Thymus (tissue), 14 donors: ENCODE data around the gene PGRMC1. TPM values are rescaled to one million over a fixed set of nuclear protein-coding genes. Genes with fewer than 3 reads are reported as not detected.

Experiments used
- DNase-seq, 9 donors: peaks; one replicate each; pipeline ENCODE4 v3.0.0-alpha.2; 2013; ENCODE audit warnings: low spot score in 9 of 9, low read depth in 6 of 9, missing footprints in 1 of 9
- H3K27ac ChIP-seq, 2 donors: one replicate each; pipeline ENCODE4 v1.5.1; 2013; ENCODE audit warnings: control low read depth in 1 of 2, low read depth in 1 of 2, low read length in 1 of 2, mild to moderate bottlenecking in 1 of 2, moderate library complexity in 1 of 2
- H3K27me3 ChIP-seq, 2 donors: one replicate each; pipeline ENCODE4 v1.5.1; 2013; ENCODE audit warnings: low read length in 1 of 2; ENCODE audit not compliant: control insufficient read depth in 2 of 2, insufficient read depth in 1 of 2
- H3K36me3 ChIP-seq, 2 donors: one replicate each; pipeline ENCODE4 v1.5.1; 2013; ENCODE audit warnings: low read length in 1 of 2, mild to moderate bottlenecking in 1 of 2, moderate library complexity in 1 of 2; ENCODE audit not compliant: control insufficient read depth in 2 of 2, insufficient read depth in 2 of 2
- H3K4me1 ChIP-seq, 2 donors: one replicate each; pipeline ENCODE4 v1.5.1; 2013; ENCODE audit warnings: low read length in 2 of 2; ENCODE audit not compliant: control insufficient read depth in 2 of 2, insufficient read depth in 2 of 2
- H3K4me3 ChIP-seq, 2 donors: one replicate each; pipeline ENCODE4 v1.5.1; 2013; ENCODE audit warnings: low read length in 2 of 2, control low read depth in 1 of 2, mild to moderate bottlenecking in 1 of 2
- H3K9me3 ChIP-seq, 2 donors: one replicate each; pipeline ENCODE4 v1.5.1; 2013; ENCODE audit warnings: low read length in 1 of 2, mild to moderate bottlenecking in 1 of 2; ENCODE audit not compliant: control insufficient read depth in 2 of 2, insufficient read depth in 1 of 2
- WGBS: extraction: QIAGEN DNeasy Blood & Tissue Kit; methylation state at CpG from one replicate; pipeline ENCODE4 v1.1.7; 2013; 5-methylcytosine and 5-hydroxymethylcytosine counted together
- long read RNA-seq, 10 donors: transcript quantifications; one replicate each; lab custom pipeline, GENCODE V29; 2026
- polyA plus RNA-seq: library from polyadenylated mRNA; stranded (reverse); fragments of 200-250 nt; gene quantifications from one replicate; pipeline ENCODE4 v1.2.3, GENCODE V29; 2013
- total RNA-seq: library from RNA; stranded (reverse); fragments of 120-200 nt; gene quantifications from one replicate; pipeline ENCODE4 v1.2.4, GENCODE V29; 2013
- donor health status: healthy.

The PGRMC1 gene
- total RNA-seq (43.1 TPM), polyA plus RNA-seq (65.4 TPM)
- long read RNA-seq, donor 1, partial matches to known transcripts: 0 of 3 reads
- long read RNA-seq, donor 1, other reads (novel, unspliced or antisense): 0 of 3 reads
- long read RNA-seq, donor 2, transcript PGRMC1-201 (3 exons, 1,911 nt): major isoform, 17 of 23 reads
- long read RNA-seq, donor 2, partial matches to known transcripts: 0 of 23 reads
- long read RNA-seq, donor 2, other reads (novel, unspliced or antisense): 6 of 23 reads
- long read RNA-seq, donor 3, transcript PGRMC1-201 (3 exons, 1,911 nt): major isoform, 15 of 15 reads
- long read RNA-seq, donor 3, partial matches to known transcripts: 0 of 15 reads
- long read RNA-seq, donor 3, other reads (novel, unspliced or antisense): 0 of 15 reads
- long read RNA-seq, donor 4, transcript PGRMC1-201 (3 exons, 1,911 nt): major isoform, 5 of 5 reads
- long read RNA-seq, donor 4, partial matches to known transcripts: 0 of 5 reads
- long read RNA-seq, donor 4, other reads (novel, unspliced or antisense): 0 of 5 reads
- long read RNA-seq, donor 5, transcript PGRMC1-201 (3 exons, 1,911 nt): major isoform, 40 of 45 reads
- long read RNA-seq, donor 5, partial matches to known transcripts: 0 of 45 reads
- long read RNA-seq, donor 5, other reads (novel, unspliced or antisense): 5 of 45 reads
- long read RNA-seq, donor 6, transcript PGRMC1-201 (3 exons, 1,911 nt): major isoform, 12 of 12 reads
- long read RNA-seq, donor 6, partial matches to known transcripts: 0 of 12 reads
- long read RNA-seq, donor 6, other reads (novel, unspliced or antisense): 0 of 12 reads
- long read RNA-seq, donor 7, transcript PGRMC1-201 (3 exons, 1,911 nt): major isoform, 19 of 19 reads
- long read RNA-seq, donor 7, partial matches to known transcripts: 0 of 19 reads
- long read RNA-seq, donor 7, other reads (novel, unspliced or antisense): 0 of 19 reads
- long read RNA-seq, donor 8, transcript PGRMC1-201 (3 exons, 1,911 nt): major isoform, 14 of 14 reads
- long read RNA-seq, donor 8, partial matches to known transcripts: 0 of 14 reads
- long read RNA-seq, donor 8, other reads (novel, unspliced or antisense): 0 of 14 reads
- long read RNA-seq, donor 9, transcript PGRMC1-201 (3 exons, 1,911 nt): major isoform, 10 of 10 reads
- long read RNA-seq, donor 9, partial matches to known transcripts: 0 of 10 reads
- long read RNA-seq, donor 9, other reads (novel, unspliced or antisense): 0 of 10 reads
- long read RNA-seq, donor 10, transcript PGRMC1-201 (3 exons, 1,911 nt): major isoform, 9 of 9 reads
- long read RNA-seq, donor 10, partial matches to known transcripts: 0 of 9 reads
- long read RNA-seq, donor 10, other reads (novel, unspliced or antisense): 0 of 9 reads

DNA sequence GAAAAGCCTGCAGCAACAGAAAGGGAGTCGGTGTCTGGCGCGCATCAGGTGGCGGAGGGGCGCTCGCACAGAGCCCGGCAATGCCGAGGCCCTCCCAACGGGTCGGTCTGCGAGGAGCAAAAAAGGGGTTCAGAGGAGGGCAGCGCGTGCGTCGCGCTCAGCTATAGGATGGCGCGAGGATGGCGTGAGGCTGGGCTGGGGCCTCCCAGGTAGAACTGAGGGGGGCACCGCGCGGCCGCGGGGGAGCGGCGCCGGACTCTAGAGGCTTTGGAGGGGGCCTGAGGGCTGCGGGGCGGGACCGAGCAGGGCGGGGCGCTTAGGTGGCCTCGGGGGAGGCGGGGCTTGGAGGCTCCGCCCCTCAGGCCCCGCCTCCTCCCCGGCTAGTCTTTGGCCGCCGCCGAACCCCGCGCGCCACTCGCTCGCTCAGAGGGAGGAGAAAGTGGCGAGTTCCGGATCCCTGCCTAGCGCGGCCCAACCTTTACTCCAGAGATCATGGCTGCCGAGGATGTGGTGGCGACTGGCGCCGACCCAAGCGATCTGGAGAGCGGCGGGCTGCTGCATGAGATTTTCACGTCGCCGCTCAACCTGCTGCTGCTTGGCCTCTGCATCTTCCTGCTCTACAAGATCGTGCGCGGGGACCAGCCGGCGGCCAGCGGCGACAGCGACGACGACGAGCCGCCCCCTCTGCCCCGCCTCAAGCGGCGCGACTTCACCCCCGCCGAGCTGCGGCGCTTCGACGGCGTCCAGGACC is at the start of gene PGRMC1:
Gene PGRMC1, plus strand, starts transcription at position 414 of the 751 bp plus-strand sequence. Its CDS starts 79 bp downstream, at position 493.
- peak within 1 kb of the TSS; percentile 80 to 88 for H3K27ac ChIP-seq
- H3K4me1 ChIP-seq: peaks cover 0 to 10% of the 10 kb centered on the region in 2 donors
- DNase-seq: peak in 8 of 9 donors; percentile 36 to 89 (median 72)
- peak within 1 kb of the TSS; percentile 60 to 73 for H3K4me3 ChIP-seq
- no peaks in the 10 kb centered on the region for H3K36me3 ChIP-seq
- H3K9me3 ChIP-seq: no peaks in the 10 kb centered on the region
- H3K27me3 ChIP-seq: peaks cover 0 to 19% of the 10 kb centered on the region in 2 donors
- under 1% methylated on average over 80 of the region's 82 CpGs for WGBS

DNA sequence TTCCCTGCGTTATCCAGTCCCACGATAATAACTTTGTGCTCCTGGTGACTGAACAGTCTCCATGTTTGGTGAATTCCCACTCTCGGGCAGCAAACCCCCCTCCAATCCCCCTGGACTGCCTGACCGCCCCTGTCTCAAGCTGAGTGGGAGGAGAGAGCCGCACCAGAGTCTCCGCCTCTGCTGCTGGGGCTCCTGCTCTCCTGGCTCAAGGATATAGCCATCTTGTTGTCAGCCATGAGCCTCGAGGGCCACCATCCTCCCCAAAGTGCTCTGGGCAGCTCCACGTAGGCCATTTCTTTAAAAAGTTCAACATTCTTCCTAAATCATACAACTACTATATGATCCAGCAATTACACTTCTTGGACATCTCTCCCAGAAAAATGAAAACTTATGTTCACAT is 49.3 kb upstream of the PGRMC1 start:
- no peak for DNase-seq

DNA sequence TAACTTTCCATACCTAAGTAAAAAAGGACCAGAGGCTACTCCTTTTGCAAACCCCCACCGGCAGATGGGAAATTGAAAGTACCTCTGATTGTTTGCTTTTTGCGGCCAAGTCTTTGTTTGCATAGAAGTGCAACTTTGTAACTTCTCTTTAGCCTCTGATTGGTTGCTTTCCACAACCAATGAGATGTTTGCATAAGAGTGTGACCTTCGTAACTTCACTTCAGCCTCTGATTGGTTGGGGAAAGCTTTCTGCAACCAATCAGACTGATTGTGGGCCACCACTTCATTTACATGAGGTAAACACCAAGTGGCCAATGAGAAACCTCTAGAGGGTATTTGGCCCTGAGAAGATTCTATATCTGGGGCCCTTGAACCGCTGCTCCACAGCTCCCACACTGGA is 48.8 kb upstream of the PGRMC1 start:
- Histone ChIP-seq H3K27ac (no peak overlapping the region), H3K9me3 (no peaks in the 10 kb centered on the region), H3K36me3 (no peaks in the 10 kb centered on the region), H3K27me3 (no peaks in the 10 kb centered on the region), H3K4me1 (no peaks in the 10 kb centered on the region), H3K4me3 (no peak overlapping the region)
- 93% methylated on average over 4 of the region's 4 CpGs for WGBS
- no peak for DNase-seq

More for the DNA sequence above, 49.3 kb upstream of the PGRMC1 start:
- Histone ChIP-seq H3K9me3 (no peaks in the 10 kb centered on the region), H3K4me1 (no peaks in the 10 kb centered on the region), H3K27ac (no peak overlapping the region), H3K4me3 (no peak overlapping the region), H3K36me3 (no peaks in the 10 kb centered on the region), H3K27me3 (no peaks in the 10 kb centered on the region)
- WGBS: 96% methylated on average over 8 of the region's 8 CpGs

DNA sequence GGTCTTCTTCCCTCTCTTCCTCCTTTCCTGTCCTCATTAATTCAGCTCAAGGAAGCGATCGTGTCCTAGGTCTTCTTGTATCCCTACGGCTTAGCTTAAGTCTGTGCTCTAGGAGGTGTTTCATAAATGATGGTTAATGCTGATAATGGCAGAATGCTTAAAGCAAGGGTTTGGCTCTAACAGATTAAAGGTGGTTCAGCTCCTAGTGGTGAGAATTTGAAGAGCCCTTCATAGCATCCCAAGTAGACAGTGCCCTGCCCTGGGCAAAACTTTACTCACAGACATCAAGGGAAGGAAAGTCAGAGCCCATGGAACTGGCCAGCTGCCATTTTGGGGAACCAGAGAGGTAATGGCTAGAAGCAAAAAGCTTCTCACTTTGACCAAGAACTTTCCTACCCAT is 47.0 kb upstream of the PGRMC1 start:
- H3K9me3 ChIP-seq: no peaks in the 10 kb centered on the region
- no peaks in the 10 kb centered on the region for H3K27me3 ChIP-seq
- H3K36me3 ChIP-seq: no peaks in the 10 kb centered on the region
- 97% methylated on average over 3 of the region's 3 CpGs for WGBS
- no peak overlapping the region for H3K27ac ChIP-seq
- no peak overlapping the region for H3K4me3 ChIP-seq
- DNase-seq: no peak
- no peaks in the 10 kb centered on the region for H3K4me1 ChIP-seq

DNA sequence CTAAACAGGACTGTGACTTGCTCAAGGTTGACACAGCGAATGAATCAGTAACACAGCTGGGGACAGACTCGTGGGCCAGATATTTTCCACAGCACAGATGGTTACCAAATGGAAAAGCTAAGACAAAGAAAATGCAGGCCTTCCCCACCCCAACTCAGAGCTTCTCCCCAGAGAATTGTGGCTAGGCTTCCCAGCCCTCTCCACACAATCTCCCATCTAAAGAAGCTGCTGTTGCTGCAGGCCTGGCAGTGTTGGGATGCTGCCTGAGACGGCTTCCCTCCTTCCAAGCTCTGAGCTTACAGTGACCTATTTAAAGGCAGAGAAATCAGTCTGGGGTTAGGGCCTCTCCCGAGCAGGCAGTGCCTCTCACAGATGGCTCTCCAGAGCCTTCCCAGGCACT is 46.5 kb upstream of the PGRMC1 start:
- Histone ChIP-seq H3K9me3 (no peaks in the 10 kb centered on the region), H3K4me1 (no peaks in the 10 kb centered on the region), H3K4me3 (no peak overlapping the region), H3K27me3 (no peaks in the 10 kb centered on the region), H3K27ac (no peak overlapping the region), H3K36me3 (no peaks in the 10 kb centered on the region)
- DNase-seq: no peak
- 96% methylated on average over 4 of the region's 4 CpGs for WGBS

DNA sequence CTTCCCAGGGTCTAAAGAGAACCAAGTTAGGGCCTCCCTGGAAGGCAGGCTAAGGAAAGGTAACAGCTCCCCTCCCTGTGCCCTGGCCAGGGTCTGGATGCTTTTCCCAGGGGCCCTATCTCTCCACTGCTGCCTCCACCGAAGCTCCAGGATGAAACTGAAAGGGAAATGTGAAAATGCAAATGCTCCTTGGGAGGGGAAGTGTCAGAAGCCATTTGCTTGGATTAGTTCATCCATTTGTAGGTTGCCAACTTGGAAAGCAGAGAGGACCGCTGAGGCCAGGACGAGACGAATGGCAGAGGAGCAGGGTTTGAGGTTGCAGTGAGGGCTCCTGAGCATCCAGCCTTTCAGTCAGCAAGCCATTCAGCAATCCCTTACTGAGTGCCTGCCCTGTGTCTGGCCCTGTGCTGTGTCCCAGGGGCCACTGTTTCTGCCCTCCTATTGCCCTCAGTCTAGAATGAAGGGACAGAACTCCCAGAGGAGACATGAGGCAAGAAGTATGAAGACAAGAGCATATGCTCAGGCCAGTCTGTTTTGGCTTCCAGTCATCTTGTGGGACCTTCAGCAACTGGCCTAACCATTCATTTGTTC is 45.9 kb upstream of the PGRMC1 start:
- Histone ChIP-seq H3K4me1 (no peaks in the 10 kb centered on the region), H3K27me3 (no peaks in the 10 kb centered on the region), H3K27ac (no peak overlapping the region), H3K4me3 (no peak overlapping the region), H3K9me3 (no peaks in the 10 kb centered on the region), H3K36me3 (no peaks in the 10 kb centered on the region)
- 86% methylated on average over 4 of the region's 4 CpGs for WGBS
- DNase-seq: no peak

DNA sequence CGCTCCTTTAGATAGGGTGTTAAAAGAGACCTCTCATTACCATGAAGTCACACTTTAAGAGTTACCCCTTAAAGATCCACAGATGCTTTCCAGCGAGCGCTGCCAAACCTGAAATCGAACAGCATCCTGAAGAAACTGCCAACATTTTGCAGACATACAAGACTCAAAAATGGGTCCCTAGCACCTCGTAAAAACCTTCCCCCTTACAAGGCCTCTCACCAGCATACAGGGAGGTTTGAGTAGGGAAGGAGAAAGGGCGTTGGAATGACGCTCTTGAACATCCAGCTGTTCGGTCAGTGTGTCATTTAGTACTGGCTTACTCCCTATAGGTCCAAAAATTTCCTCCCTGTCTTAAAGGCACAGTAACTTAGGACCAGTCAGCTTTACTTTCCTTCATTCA is 45.3 kb upstream of the PGRMC1 start:
- Histone ChIP-seq H3K9me3 (no peaks in the 10 kb centered on the region), H3K4me3 (no peak overlapping the region), H3K27me3 (no peaks in the 10 kb centered on the region), H3K36me3 (no peaks in the 10 kb centered on the region), H3K27ac (no peak overlapping the region), H3K4me1 (no peaks in the 10 kb centered on the region)
- DNase-seq: no peak
- 87% methylated on average over 8 of the region's 8 CpGs for WGBS

DNA sequence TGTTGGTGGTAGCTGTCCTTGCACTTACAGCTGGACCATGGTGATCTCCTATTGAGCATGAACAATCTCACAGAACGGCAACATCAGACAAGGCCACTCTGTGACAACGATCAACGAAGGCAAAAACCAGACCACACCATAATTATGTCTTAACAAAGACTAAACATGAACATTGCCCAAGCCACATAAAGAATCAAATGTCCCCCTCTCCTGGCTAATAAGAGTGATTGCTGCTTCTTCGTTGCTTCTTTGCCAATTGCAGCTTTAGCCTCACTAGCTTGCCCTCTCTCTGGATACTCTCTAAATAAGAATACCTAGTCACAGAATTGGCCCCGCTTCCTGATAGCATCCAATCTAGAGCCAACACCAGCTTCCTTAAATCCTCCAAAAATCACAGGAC is 41.5 kb upstream of the PGRMC1 start:
- 89% methylated on average over 5 of the region's 5 CpGs for WGBS
- no peaks in the 10 kb centered on the region for H3K4me1 ChIP-seq
- no peak overlapping the region for H3K27ac ChIP-seq
- no peak for DNase-seq
- no peaks in the 10 kb centered on the region for H3K36me3 ChIP-seq
- no peaks in the 10 kb centered on the region for H3K27me3 ChIP-seq
- no peak overlapping the region for H3K4me3 ChIP-seq
- H3K9me3 ChIP-seq: no peaks in the 10 kb centered on the region
